Natural killer cell (primary cell): ENCODE results near the gene EYA4. TPM values are rescaled to one million over a fixed set of nuclear protein-coding genes. Genes with fewer than 3 reads are reported as not detected.

Experiments used
- ATAC-seq, 3 donors: fragments of 150-1000 bp in 2 of 3; fragments of 200-7000 bp in 1 of 3; cut with Tn5 transposase; 1 replicate in 1 of 3; 2 replicates in 2 of 3; pipeline ENCODE4 v1.10.0; 2021; ENCODE audit warnings: mild to moderate bottlenecking in 2 of 3, moderate library complexity in 2 of 3
- DNase-seq, 2 donors: peaks; one replicate each; pipeline versions ENCODE4 v3.0.0 to v3.0.0-alpha.2; 2013 to 2021; ENCODE audit warnings: mixed read lengths in 1 of 2
- H3K27ac ChIP-seq: one replicate; pipeline ENCODE4 v1.5.1; 2013; ENCODE audit warnings: mild to moderate bottlenecking, low read length
- H3K27me3 ChIP-seq: one replicate; pipeline ENCODE4 v1.6.1; 2013; ENCODE audit warnings: low read length; ENCODE audit not compliant: control insufficient read depth, insufficient read depth
- H3K36me3 ChIP-seq: one replicate; pipeline ENCODE4 v1.6.1; 2013; ENCODE audit warnings: low read length; ENCODE audit not compliant: control insufficient read depth, insufficient read depth
- H3K4me1 ChIP-seq: one replicate; pipeline ENCODE4 v1.6.1; 2013; ENCODE audit warnings: low read length; ENCODE audit not compliant: control insufficient read depth, insufficient read depth
- H3K4me3 ChIP-seq: one replicate; pipeline ENCODE4 v1.5.1; 2013; ENCODE audit warnings: low read length
- H3K9me3 ChIP-seq: one replicate; pipeline ENCODE4 v1.6.1; 2013; ENCODE audit warnings: low read length; ENCODE audit not compliant: control insufficient read depth, insufficient read depth
- H3K27ac Mint-ChIP-seq, 2 donors: one replicate each; pipeline ENCODE4 v1.8.0; 2022; ENCODE audit warnings: mild to moderate bottlenecking in 2 of 2, mixed read lengths in 2 of 2, moderate library complexity in 1 of 2
- H3K27me3 Mint-ChIP-seq, 2 donors: one replicate each; pipeline ENCODE4 v1.8.0; 2022; ENCODE audit warnings: low read depth in 2 of 2, mixed read lengths in 2 of 2
- H3K36me3 Mint-ChIP-seq: one replicate; pipeline ENCODE4 v1.8.0; 2022; ENCODE audit warnings: mixed read lengths
- H3K4me1 Mint-ChIP-seq, 2 donors: one replicate each; pipeline ENCODE4 v1.8.0; 2022; ENCODE audit warnings: mixed read lengths in 2 of 2
- H3K4me3 Mint-ChIP-seq: one replicate; pipeline ENCODE4 v1.8.0; 2022; ENCODE audit warnings: mild to moderate bottlenecking, moderate library complexity, mixed read lengths
- H3K9me3 Mint-ChIP-seq, 2 donors: one replicate each; pipeline ENCODE4 v1.8.0; 2022; ENCODE audit warnings: mixed read lengths in 2 of 2
- CTCF ChIP-seq: fragments of 200-600 bp; IDR thresholded peaks from one replicate; pipeline ENCODE4 v1.8.0; 2022; ENCODE audit warnings: antibody characterized with exemption
- WGBS: methylation state at CpG from one replicate; pipeline ENCODE4 v1.1.7; 2013; ENCODE audit warnings: missing lambda C conversion rate; ENCODE audit not compliant: insufficient coverage; 5-methylcytosine and 5-hydroxymethylcytosine counted together
- intact Hi-C: fragments of 100-400 bp; cut with micrococcal nuclease; formaldehyde crosslinking; loops from one replicate; pipeline ENCODE4 v1.14.2; 2022
- total RNA-seq, 4 donors: library from RNA; stranded (reverse); fragments of 120-200 nt in 1 of 4; gene quantifications; one replicate each; pipeline versions ENCODE4 v1.2.3 to v1.2.4, GENCODE V29; 2013 to 2022

The EYA4 gene
- total RNA-seq, 3 donors from 2014 or later (not counting 1 experiment from before 2014, with no cell fraction given): not detected

DNA sequence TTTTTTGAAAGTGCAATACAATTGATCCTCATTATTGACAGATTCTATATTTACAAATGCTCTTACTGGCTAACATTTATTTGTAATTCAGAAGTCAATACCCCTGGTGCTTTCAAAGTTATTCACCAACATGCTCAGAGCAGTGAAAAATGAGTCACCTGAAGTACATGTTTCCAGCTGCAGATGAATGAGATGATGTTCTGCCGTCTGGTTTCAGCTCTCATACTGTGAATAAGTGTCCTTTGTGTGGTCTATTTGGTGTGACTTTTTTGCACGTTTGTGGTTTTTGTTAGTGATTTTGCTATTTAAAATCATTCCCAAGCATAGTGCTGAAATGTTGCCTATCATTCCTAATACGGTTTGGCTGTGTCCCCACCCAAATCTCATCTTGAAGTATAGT lies 22.3 kb upstream of the EYA4 start:
- H3K27me3 Mint-ChIP-seq: no peaks in the 10 kb centered on the region
- H3K27me3 ChIP-seq: no peaks in the 10 kb centered on the region
- H3K27ac ChIP-seq: no peak overlapping the region
- no peak overlapping the region for H3K4me3 ChIP-seq
- H3K27ac Mint-ChIP-seq: no peak overlapping the region
- H3K4me3 Mint-ChIP-seq: no peak overlapping the region
- no peaks in the 10 kb centered on the region for H3K4me1 Mint-ChIP-seq
- DNase-seq (no peak), ATAC-seq (no peak)
- TF ChIP-seq CTCF: no peak
- intact Hi-C loops: no loop called here
- H3K9me3 ChIP-seq: peaks cover 2% of the 10 kb centered on the region
- H3K36me3 Mint-ChIP-seq: no peaks in the 10 kb centered on the region
- H3K4me1 ChIP-seq: no peaks in the 10 kb centered on the region
- H3K36me3 ChIP-seq: no peaks in the 10 kb centered on the region
- 45% methylated on average over 3 of the region's 3 CpGs for WGBS
- H3K9me3 Mint-ChIP-seq: peaks cover 3 to 7% of the 10 kb centered on the region in 2 donors

- Mint-ChIP-seq H3K9me3 (peaks cover 3 to 7% of the 10 kb centered on the region in 2 donors), H3K27me3 (no peaks in the 10 kb centered on the region), H3K27ac (no peak overlapping the region), H3K4me3 (no peak overlapping the region), H3K36me3 (no peaks in the 10 kb centered on the region), H3K4me1 (no peaks in the 10 kb centered on the region)
- H3K9me3 ChIP-seq: peaks cover 2% of the 10 kb centered on the region
- H3K4me1 ChIP-seq: no peaks in the 10 kb centered on the region
- intact Hi-C loops: no loop called here
- 73% methylated on average over 3 of the region's 3 CpGs for WGBS
- DNase-seq (no peak), ATAC-seq (no peak)
- no peak for TF ChIP-seq CTCF
- no peak overlapping the region for H3K4me3 ChIP-seq
- no peaks in the 10 kb centered on the region for H3K36me3 ChIP-seq
- H3K27ac ChIP-seq: no peak overlapping the region
- no peaks in the 10 kb centered on the region for H3K27me3 ChIP-seq
Observed at GRCh38 chr6:133223452-133224029, 17.6 kb upstream of the EYA4 start.

DNA sequence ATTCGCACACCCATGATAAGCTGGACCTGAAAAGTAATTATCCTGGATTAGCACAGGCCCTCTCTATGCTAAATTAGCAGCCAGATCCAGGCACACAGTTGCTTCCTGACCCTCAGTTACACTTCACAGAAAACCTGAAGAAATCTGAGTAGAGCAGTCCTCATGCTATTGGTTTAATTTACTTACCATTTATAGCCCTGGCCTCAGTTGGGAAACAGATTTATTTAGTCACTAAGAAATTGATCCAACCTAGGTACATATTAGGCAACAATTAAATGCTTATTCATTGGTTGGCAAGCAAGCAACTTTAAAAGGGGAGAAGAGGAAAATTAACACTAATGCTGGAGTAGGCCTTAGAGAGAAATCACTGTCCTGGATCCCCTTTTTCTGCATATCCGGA lies 15.6 kb upstream of the EYA4 start:
- Histone ChIP-seq H3K4me1 (no peaks in the 10 kb centered on the region), H3K36me3 (no peaks in the 10 kb centered on the region), H3K9me3 (no peaks in the 10 kb centered on the region), H3K4me3 (no peak overlapping the region), H3K27me3 (no peaks in the 10 kb centered on the region), H3K27ac (no peak overlapping the region)
- WGBS: 96% methylated on average over 2 of the region's 2 CpGs
- intact Hi-C loops: no loop called here
- ATAC-seq: no peak
- Mint-ChIP-seq H3K4me1 (no peaks in the 10 kb centered on the region), H3K36me3 (no peaks in the 10 kb centered on the region), H3K27ac (no peak overlapping the region), H3K4me3 (no peak overlapping the region), H3K27me3 (no peaks in the 10 kb centered on the region), H3K9me3 (peaks cover 0 to 4% of the 10 kb centered on the region in 2 donors)
- no peak for DNase-seq
- TF ChIP-seq CTCF: no peak

DNA sequence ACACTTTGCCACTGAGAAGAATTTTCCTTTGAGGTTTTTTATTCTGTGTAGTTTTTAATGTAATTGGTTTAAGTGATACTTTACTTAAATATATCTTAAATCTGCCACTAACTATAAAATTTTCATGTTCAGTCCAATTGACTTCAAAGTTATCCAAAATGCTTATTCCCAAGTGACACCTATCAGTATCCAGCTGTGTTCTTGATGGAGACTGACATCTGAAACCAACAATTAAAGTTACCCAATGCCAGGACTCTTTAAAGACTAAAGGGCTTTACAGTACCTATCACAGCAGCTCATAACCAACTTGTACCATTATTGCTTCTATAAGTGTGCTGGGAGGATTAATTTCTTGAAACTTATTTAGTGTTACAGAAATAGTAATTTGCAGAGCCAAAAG lies 13.8 kb upstream of the EYA4 start:
- no peak overlapping the region for H3K27ac Mint-ChIP-seq
- no peak overlapping the region for H3K27ac ChIP-seq
- DNase-seq (no peak), ATAC-seq (no peak)
- TF ChIP-seq CTCF: no peak
- no peaks in the 10 kb centered on the region for H3K27me3 ChIP-seq
- H3K4me1 Mint-ChIP-seq: no peaks in the 10 kb centered on the region
- H3K36me3 ChIP-seq: no peaks in the 10 kb centered on the region
- peaks cover 0 to 4% of the 10 kb centered on the region in 2 donors for H3K9me3 Mint-ChIP-seq
- H3K4me1 ChIP-seq: no peaks in the 10 kb centered on the region
- no peak overlapping the region for H3K4me3 Mint-ChIP-seq
- no peak overlapping the region for H3K4me3 ChIP-seq
- H3K27me3 Mint-ChIP-seq: no peaks in the 10 kb centered on the region
- H3K9me3 ChIP-seq: no peaks in the 10 kb centered on the region
- intact Hi-C loops: no loop called here
- H3K36me3 Mint-ChIP-seq: no peaks in the 10 kb centered on the region
